ENCODE measurements around the gene PLAAT4. TPM values are rescaled to one million over a fixed set of nuclear protein-coding genes. Genes with fewer than 3 reads are reported as not detected.
A peak's percentile ranks its signal among the peaks of the same experiment; 100 is the strongest.

PLAAT4 gene
- total RNA-seq, 1 experiment from 2014 or later: 3.5 TPM

- Histone ChIP-seq H2BK12ac (ENCODE audit: insufficient read length, low read depth, low read length) (no peak overlapping the region), H2BK20ac (ENCODE audit: low read depth, low read length, poor library complexity, severe bottlenecking) (no peak overlapping the region), H4K8ac (replicated peaks; ENCODE audit: insufficient read length, low read depth, low read length) (no peak overlapping the region), H3K23me2 (ENCODE audit: insufficient read length, low read depth, low read length, poor library complexity, severe bottlenecking) (no peaks in the 10 kb centered on the region), H2BK15ac (ENCODE audit: low read depth, low read length) (no peak overlapping the region), H4K5ac (ENCODE audit: insufficient read length, low read depth, low read length) (no peak overlapping the region), H3K18ac (ENCODE audit: insufficient read length, low read depth, low read length) (no peak overlapping the region), H3K9me3 (ENCODE audit: control insufficient read depth, low read depth, low read length) (no peaks in the 10 kb centered on the region), H3K79me2 (ENCODE audit: insufficient read depth, low read length) (no peaks in the 10 kb centered on the region), H3K27me3 (ENCODE audit: insufficient read depth, low read length) (no peaks in the 10 kb centered on the region), H2BK5ac (ENCODE audit: insufficient read length, low read length) (no peak overlapping the region), H3K23ac (ENCODE audit: insufficient read length, low read depth, low read length) (no peak overlapping the region), H2BK120ac (ENCODE audit: low read depth, low read length, poor library complexity, severe bottlenecking) (no peak overlapping the region), H3K14ac (ENCODE audit: insufficient read depth, low read length) (no peak overlapping the region; the same call in 1 of the 2 replicates), H3K4me1 (ENCODE audit: insufficient read depth, low read length) (0 out of 2 replicates have a peak, but pooled peaks cover 4% of the 10 kb centered on the region), H3K4ac (ENCODE audit: low read depth, low read length) (no peak overlapping the region), H3K4me2 (ENCODE audit: insufficient read depth, insufficient read length, low read length) (no peak overlapping the region), H3K9ac (ENCODE audit: extremely low read depth, insufficient read length, low read length) (no peak overlapping the region), H3K27ac (ENCODE audit: insufficient read length, low read depth, low read length) (no peak overlapping the region), H2AFZ (ENCODE audit: low read length) (no peak overlapping the region), H4K20me1 (ENCODE audit: control insufficient read depth, insufficient read depth, insufficient read length) (no peaks in the 10 kb centered on the region), H2AK5ac (ENCODE audit: insufficient read length, low read length) (no peak overlapping the region), H3K56ac (ENCODE audit: insufficient read length, low read depth, low read length) (no peak overlapping the region), H3T11ph (ENCODE audit: low read length) (no peak overlapping the region), H4K91ac (ENCODE audit: insufficient read length, low read depth, low read length) (no peak overlapping the region), H3K79me1 (ENCODE audit: insufficient read depth, low read depth, low read length, poor library complexity, severe bottlenecking) (no peaks in the 10 kb centered on the region)
- no peak overlapping the region for H3K27ac Mint-ChIP-seq
- no peaks in the 10 kb centered on the region for H3K36me3 Mint-ChIP-seq (ENCODE audit: insufficient read depth in 1 of 3, low read depth in 3 of 3)
- H3K9me3 Mint-ChIP-seq: no peaks in the 10 kb centered on the region
- peak; percentile 23 for DNase-seq
- no CpG with 5 or more reads among the region's 7 CpGs for WGBS (ENCODE audit: extremely low coverage, insufficient read length, low lambda C conversion rate)
- H3K4me1 Mint-ChIP-seq: peaks cover 26 to 39% of the 10 kb centered on the region in 2 experiments
- H3K27me3 Mint-ChIP-seq (ENCODE audit: low read depth): peaks cover 2% of the 10 kb centered on the region
- TF ChIP-seq CTCF (conservative IDR thresholded peaks at IDR 0.05): no peak
- H3K4me3 Mint-ChIP-seq: no peak overlapping the region
Measured at GRCh38 chr11:63558459-63559157, 22.0 kb downstream of the PLAAT4 start.

All from H9 (cell line).